GM21717 (cell line): ENCODE data around the gene EDNRB.
"Not testable (repeated sequence)": the region's sequence is repeated elsewhere in the genome, so short reads cannot be mapped to it uniquely, and the experiment has no call there.

Experiments used
- ATAC-seq: cut with Tn5 transposase; IDR thresholded peaks from one replicate; pipeline ENCODE4 v1.9.1; 2021; ENCODE audit warnings: mild to moderate bottlenecking, moderate library complexity; ENCODE audit not compliant: unreplicated experiment

Gene EDNRB

DNA sequence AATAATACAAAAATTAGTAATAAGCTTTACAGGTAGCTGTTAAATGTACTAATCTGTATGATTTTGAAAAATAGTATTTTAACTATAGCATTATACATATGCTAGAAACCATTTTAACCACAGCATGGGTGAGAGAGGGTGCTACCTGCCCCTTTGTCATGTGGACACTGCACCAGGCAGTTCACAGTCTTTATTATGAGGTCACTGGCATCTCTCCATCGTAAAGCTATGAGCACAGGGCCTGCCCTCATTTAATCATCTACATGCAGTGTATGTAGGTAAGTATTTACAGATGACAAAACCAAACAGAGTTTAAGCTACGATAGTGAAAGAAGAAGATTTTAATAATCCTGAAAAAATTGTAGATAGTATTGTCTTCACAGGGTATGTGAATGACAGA lies 21.7 kb downstream of the EDNRB start:
- no peak for ATAC-seq

GRCh38 chr13:77896536-77896935 lies 22.1 kb downstream of the EDNRB start:
- no peak for ATAC-seq

DNA sequence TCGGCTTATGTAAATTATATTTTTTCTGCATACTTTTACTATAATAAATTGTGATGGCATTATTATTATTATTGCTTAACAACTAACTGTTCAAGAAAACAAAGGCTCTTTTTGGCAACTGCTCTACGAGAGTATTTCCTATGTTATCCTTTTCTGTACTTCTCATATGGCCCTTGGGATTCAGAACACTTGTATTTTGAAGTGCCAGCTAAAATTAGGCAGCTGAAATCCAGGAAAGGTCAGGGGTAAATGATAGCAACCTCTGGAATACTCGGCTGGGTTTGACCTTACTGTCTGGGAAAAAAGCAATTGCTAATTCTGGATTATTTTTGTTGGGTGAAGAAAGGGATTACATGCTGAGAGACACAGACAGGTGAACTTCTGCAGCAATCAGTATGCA lies 23.9 kb downstream of the EDNRB start:
- ATAC-seq = no peak

GRCh38 chr13:77893066-77893465 lies 25.6 kb downstream of the EDNRB start:
- no peak for ATAC-seq

DNA sequence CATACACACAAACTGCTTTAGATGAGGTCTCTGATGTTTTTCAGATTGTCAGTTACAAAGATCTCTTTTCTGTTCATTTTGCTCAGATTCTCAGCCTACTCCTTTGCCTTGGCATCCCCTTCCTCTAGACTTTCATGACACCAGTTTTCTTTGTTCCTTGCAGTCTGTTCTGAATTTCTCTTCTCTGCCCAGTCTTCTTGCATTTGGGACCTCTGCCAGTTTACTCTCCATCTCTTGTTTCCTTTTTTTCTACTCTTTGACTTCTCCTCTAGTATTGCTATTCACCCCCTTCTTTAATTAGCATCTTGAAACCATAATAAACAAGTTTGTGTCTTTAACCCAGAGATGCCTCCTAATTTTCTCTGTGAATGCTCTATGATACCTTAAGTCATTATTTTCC lies 26.1 kb downstream of the EDNRB start:
- ATAC-seq = no peak

GRCh38 chr13:77891486-77891885 lies 27.1 kb downstream of the EDNRB start:
- ATAC-seq = no peak

DNA sequence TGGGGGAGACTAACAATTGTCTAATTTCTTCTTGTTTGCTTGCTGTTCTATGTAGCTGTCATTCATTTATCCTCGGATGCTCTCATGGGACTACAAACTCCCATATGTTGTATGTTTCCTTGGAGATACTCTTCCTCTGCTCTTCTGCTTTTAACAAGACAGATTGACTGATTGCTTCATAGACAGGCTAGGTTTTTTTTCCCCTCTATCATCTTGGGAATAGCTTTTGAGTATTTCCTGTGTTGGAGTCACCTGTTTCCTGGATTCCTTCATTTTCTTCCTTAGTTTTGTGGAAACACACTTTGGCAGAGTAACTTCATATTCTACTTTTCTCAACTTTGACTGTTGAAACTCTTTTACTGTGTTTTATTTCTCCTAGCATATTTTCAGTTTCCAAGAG lies 27.6 kb downstream of the EDNRB start:
- ATAC-seq = no peak

GRCh38 chr13:77883328-77883727 lies 35.3 kb downstream of the EDNRB start:
- no peak for ATAC-seq

DNA sequence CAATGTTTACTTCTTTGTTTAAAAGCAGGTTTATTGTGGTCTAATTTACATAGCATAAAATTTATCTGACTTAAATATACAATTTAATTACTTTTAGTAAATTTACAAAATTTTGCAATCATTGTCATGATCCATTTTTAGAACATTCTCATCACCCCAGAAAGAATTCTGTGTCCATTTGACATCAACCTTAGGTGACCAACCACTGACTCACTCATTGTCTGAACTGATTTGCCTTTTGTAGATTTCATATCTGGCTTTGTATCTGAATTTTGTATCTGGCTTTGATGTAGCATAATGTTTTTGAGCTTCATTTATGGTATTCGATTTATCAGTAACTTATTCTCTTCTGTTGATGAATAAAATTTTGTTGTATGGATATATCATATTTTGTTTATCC lies 40.4 kb downstream of the EDNRB start:
- no peak for ATAC-seq

DNA sequence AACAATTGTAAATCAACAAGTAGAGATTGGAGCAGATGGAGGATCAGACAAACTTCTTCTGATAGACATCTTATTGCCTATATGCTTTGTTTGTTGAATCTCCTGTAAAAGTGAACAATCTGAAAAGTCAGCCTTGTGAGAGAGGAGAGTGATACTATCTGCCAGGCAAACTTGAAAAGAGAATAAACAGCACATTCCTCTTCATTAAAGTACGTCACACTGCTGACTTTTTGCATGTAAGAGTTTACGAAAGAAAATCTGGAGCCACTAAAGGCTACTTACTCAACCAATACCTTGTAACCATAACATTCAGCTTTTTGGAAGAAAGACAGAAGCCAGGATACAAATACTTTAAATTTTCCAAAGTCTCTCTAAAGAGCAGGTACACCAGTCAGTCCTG lies 42.5 kb downstream of the EDNRB start:
- ATAC-seq = no peak

DNA sequence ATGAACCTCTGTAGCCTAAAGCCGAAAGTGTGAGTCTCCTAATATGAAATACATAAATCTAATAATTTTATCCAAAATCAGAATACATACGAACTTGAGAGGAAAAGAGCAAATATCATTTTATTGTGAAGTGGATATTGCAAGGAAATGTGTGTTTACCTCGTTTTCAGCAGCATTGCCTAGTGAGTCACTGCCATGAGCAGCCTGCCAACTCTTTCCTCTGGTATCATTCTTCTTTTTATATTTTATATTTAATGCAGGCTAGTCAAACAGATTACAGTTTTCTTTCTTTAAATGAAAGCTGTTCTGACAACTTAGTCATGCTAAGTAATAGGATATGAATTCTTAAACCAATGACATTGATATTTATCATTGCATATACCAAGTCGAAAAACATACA lies 44.2 kb downstream of the EDNRB start:
- no peak for ATAC-seq

DNA sequence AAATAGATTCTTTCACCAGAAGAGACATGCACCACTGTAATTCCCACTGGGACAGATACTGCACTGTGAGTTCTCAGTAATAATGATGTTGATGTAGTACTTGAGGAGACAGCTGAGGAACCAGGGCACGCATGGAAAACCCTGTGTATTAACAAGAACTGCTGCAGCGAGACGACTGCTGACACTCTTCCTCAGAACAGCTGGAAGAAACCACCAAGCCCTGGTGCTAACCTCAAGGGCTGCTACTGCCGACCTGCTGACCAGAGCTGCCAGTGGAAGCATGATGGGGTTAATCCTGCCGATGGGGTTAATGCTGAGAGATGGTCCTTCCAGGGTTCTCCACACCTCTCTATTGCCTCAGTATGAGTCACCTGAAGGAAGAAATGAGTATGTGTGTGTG lies 45.6 kb downstream of the EDNRB start:
- no peak for ATAC-seq

DNA sequence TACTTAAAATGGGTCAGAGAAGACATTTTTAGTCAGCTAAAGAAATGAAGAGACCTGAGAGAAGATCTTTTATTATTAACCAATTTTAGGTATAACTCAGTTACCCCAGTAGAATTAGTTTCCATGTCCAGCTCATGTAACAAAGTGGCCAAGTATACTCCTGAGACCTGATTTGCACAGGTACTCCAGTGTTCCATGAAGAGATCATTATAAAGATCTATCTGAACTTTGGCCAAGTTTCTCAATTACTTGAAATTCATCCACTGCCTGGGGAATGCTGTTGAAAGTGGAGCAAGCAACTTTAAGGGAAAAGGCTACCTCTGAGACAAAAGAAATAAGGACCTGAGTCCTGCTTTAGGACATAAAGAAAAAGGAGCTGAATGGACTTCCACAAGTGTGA lies 47.0 kb downstream of the EDNRB start:
- ATAC-seq = no peak

GRCh38 chr13:77868717-77869116 lies 49.9 kb downstream of the EDNRB start:
- no peak for ATAC-seq

GRCh38 chr13:77866971-77867370 lies 51.7 kb downstream of the EDNRB start:
- ATAC-seq = no peak

GRCh38 chr13:77865622-77866021 lies 53.0 kb downstream of the EDNRB start:
- no peak for ATAC-seq

DNA sequence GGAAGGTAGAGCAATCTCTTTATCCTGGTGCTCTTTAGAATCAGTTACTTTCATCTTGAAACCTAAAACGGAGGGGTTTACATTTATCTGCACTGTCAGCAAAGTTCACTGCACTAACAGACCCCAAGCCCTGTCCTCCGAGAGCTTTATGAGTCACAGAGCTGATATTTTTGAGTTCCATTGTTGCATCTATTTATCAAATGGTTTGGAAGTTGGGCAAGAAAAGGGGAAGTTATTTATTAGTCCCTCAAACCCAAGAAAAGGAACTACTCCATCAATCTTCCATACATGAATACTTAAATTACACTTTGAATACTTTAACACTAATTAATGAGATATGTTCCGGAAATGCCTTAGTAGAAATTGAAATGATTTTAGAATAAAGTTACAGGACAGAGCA lies 55.5 kb downstream of the EDNRB start:
- ATAC-seq = no peak

DNA sequence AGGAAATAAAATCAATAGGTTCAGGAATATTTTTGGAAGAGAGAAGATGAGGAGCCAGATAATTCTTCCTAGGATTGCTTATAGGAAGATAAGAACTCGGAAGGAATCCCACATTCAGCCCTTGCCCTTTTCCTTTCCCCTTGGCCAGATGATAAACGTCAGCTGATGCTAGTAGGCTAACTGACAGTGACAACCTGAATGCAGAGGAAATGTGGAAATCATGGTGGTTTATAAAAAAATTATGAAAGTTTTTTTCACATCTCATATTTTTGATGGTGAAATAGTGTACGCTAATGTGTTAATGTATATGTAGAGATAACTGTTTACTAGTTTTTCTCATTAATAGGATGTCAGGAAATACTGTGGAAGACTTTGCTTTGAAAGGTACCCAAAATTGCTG lies 56.9 kb downstream of the EDNRB start:
- ATAC-seq = no peak

GRCh38 chr13:77860507-77860981 lies 58.1 kb downstream of the EDNRB start:
- no peak for ATAC-seq

GRCh38 chr13:77859450-77859849 lies 59.2 kb downstream of the EDNRB start:
- no peak for ATAC-seq

- no peak for ATAC-seq
These were observed 61.0 kb downstream of the EDNRB start for GRCh38 chr13:77857531-77858209.

DNA sequence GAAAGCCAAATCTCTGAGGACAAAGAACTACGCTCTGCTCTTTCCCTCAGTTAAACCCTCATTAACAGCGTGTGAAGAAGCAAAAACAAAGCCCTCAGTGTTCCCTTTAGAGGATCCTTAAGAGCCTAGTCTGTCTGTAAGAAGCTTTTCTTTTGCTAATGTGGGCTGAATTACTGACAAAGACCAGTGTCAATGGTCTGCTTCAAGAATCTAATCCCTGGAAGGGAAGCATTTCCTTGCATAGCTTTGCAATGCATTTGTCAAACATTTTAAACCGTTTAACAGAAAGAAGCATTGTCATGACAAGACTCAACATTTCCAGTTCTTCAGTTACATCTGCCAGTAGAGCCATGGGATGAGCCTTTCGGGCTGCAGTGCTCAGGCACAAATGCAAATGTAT lies 64.9 kb downstream of the EDNRB start:
- no peak for ATAC-seq

DNA sequence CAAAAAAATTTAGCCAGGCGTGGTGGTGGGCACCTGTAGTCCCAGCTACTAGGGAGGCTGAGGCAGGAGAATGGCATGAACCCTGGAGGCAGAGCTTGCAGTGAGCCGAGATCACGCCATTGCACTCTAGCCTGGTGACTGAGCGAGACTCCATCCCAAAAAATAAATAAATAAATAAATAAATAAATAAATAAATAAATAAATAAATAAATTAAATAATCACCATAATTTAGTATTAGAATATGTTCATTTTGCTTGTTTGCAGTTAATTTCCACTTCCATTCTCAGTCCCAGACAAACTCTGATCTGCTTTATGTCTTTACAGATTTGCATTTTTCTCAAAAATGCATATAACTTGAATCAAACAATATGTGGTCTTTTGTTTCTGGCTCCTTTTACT lies 70.6 kb downstream of the EDNRB start:
- not testable (repeated sequence) for ATAC-seq
